GM11168 (cell line): ENCODE results near the gene THOC6.
"Not testable (repeated sequence)": the region's sequence is repeated elsewhere in the genome, so short reads cannot be mapped to it uniquely, and the experiment has no call there.

Experiments
- in situ Hi-C: fragments of 300-500 bp; cut with MboI; formaldehyde crosslinking; loops from one replicate; pipeline ENCODE4 v1.12.0; 2022; ENCODE audit warnings: low sequenced_read_pairs; ENCODE audit not compliant: unreplicated experiment

THOC6 gene

DNA sequence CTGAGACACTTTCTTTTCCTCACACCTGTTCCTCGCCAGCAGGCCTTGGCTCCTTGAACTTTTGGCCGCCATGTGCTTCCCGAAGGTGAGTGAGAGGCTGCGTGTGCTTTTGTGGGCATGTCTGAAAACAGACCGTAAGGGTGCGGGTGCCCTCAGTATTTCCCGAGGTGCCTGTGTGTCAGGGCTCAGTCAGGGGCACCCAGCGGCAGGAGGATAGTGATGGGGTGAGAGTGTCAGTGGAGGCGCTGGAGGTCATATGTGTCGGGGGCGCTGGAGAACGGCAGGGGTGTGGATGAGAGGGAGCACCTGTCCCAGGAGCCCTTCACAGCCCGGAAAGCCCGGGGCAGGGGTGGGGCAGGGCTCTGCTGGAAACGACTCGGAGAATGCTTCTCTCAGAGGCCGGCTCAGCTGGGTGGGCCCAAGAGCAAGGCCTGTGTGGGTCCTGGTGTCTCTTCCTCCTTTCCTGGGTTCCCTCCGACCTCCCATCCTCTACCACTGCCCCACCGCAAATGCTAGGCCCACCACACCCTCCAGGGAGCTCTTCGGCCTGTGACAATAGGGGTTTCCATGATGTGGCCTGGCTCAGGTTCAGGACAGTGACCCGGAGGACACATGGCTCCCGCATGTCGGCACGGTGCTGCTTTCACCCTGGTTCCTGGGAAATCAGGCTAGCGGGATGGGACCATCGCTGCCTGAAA is 42.1 kb downstream of the THOC6 start:
- in situ Hi-C loops: no loop called here

DNA sequence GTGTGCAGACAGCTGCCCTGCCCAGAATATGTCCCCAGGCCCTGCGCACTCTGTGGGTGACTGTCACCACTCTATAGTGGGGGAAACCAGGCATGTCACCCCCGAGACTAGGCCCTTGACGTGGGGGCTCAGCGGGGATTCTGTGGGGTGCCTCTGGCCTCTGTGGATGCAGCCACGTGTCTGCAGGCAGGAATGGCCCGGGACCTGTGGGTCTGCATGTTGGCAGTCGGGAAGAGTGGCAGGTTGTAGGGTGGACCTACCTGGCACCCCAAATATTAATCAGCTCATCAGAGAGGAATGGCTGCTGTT is 42.6 kb downstream of the THOC6 start:
- in situ Hi-C loops: no loop called here

DNA sequence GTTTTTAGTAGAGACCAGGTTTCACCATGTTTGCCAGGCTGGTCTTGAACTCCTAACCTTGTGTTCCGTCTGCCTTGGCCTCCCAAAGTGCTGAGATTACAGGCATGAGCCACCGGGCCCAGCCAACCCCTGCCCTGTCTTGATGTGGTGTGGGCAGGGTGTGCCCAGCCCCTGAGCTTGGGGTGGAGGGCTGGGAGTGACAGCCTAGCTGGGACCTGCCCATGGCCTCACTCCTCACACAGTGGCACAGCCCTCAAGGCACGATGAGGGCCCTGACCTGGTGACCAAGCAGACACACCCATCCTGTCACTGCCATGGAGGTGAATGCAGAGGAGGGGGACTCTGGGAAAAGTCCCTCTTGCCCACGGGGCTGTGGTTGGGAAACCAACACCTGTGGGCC is 44.7 kb downstream of the THOC6 start:
- in situ Hi-C loops: no loop called here

GRCh38 chr16:3069146-3069545 is 45.3 kb downstream of the THOC6 start:
- in situ Hi-C loops: not testable (repeated sequence)

GRCh38 chr16:3070608-3071111 is 46.8 kb downstream of the THOC6 start:
- in situ Hi-C loops: no loop called here

- in situ Hi-C loops: no loop called here
Measured at GRCh38 chr16:3071655-3072054, 47.8 kb downstream of the THOC6 start.

GRCh38 chr16:3072148-3072547 is 48.3 kb downstream of the THOC6 start:
- in situ Hi-C loops: not testable (repeated sequence)

GRCh38 chr16:3072576-3073263 is 48.9 kb downstream of the THOC6 start:
- in situ Hi-C loops: not testable (repeated sequence)

GRCh38 chr16:3073448-3073847 is 49.6 kb downstream of the THOC6 start:
- in situ Hi-C loops: no loop called here

DNA sequence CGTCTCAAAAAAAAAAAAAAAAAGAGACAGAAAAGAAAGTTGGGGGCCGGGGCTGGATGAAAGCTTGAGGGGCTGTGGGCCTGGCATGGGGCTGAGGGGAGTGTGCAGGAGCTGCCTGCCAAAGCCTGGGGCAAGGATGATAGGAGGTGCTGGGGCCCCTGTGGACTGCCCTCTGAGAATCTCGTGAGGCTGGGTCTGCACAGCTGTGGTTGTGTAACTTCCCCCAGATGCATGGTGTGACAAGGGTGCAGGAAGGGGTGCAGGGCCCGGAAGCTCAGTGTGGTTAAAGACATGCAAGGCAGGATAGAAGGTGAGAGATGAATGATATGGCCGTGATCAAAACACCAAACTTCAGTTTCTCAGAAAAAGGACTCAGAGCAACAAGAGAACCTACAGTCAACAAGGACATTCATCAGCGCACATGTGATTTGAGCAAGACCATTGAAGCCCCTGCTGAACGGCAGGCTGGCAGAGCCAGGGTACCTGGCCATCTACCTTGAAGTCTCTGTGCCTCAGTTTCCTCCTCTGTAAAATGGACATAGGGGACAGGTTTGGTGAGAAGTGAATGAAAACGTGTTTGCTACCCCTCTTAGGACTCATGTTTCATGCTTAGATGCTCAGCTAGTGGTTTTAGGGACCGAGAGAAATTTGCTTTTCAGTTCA is 51.2 kb downstream of the THOC6 start:
- in situ Hi-C loops: no loop called here

GRCh38 chr16:3075523-3075915 is 51.7 kb downstream of the THOC6 start:
- in situ Hi-C loops: no loop called here

GRCh38 chr16:3075946-3076345 is 52.1 kb downstream of the THOC6 start:
- in situ Hi-C loops: not testable (repeated sequence)

DNA sequence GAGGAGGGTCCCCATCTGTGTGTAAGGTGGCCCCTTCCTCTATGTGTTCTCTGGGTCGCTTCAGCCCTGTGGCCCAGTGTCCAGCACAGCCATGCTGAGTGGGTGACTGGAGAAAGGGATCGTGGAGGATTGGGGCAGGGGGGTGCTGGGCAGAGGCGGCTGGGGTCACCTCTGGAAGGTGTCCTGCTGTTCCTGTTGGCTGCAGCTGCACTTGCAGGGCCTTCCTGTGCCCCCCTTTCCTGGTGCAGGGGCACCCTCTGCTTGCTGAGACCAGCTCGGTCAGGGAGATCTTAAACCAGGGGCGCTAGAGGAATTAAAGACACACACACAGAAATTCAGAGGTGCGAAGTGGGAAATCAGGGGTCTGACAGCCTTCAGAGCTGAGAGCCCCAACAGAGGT is 52.7 kb downstream of the THOC6 start:
- in situ Hi-C loops: no loop called here
